ENCODE data around the gene INTS6L.
"Not testable (repeated sequence)": the region's sequence is repeated elsewhere in the genome, so short reads cannot be mapped to it uniquely, and the experiment has no call there.

Gene INTS6L

DNA sequence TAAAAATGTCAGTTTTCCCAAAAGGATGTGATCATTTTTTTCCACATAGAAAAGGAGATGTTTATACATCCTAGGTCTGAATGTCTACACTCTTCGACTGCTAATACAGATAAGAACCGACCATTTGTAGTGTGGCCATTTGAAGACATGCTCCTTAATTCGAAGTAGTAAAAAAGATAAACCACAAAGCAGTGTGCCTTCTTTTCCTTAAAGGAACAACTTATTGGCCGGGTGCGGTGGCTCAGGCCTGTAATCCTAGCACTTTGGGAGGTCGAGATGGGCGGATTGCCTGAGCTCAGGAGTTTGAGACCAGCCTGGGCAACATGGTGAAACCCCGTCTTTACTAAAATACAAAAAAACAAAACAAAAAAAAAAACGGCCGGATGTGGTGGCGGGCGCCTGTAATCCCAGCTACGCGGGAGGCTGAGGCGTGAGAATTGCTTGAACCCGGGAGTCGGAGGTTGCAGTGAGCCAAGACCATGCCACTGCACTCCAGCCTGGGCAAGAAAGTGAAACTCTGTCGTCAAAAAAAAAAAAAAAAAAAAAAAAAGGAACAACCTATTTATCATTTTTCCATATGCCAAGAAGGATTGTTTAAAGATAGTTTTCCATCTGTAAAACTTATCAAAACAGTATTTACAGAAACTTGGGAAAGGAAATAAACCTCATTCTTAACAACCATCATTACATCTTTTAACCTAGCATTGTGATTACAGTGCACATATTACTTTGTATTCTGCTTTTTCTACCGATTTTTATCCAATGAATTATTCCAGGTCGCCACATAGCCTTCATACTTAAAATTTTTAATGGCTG is 2.6 kb downstream of the INTS6L start:
- DNase-seq: no peak

DNA sequence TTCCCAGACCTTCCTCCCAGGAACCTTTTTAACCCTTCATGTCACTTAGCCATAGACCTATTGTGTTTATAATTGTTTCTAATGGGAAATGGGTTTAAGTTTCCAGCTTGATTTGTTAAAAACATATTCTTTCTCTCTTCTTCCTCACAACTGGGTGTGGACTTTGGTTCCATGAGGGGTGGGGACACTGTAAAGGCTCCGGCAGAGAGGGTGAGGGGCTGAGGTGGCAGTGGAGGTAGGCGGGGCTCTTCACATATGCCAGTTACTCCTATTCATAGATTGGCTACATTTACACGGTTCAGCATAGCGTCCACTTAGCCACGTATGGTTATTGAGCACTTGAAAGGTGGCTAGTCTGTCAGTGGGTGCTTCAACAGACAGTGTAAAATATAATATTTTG is 7.8 kb downstream of the INTS6L start:
- DNase-seq: no peak

DNA sequence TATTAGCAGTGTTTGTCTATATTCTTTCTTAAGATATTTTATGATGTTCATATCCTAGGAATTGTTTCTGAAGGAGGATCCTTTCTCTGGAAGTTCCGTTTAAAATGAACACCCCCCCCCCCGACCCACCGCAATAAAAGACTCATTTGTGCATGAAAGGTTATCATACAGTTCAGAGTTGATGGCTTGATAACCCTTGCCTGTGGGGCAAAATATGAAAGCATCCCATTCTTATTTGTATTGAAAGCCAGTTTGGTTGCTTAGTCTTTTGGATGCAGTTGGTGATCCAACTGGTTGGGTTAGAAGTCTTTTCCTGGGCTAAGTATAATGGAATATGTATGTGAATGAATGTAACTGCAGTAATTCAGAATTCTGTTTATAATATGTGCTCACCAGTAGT is 8.3 kb downstream of the INTS6L start:
- no peak for DNase-seq

DNA sequence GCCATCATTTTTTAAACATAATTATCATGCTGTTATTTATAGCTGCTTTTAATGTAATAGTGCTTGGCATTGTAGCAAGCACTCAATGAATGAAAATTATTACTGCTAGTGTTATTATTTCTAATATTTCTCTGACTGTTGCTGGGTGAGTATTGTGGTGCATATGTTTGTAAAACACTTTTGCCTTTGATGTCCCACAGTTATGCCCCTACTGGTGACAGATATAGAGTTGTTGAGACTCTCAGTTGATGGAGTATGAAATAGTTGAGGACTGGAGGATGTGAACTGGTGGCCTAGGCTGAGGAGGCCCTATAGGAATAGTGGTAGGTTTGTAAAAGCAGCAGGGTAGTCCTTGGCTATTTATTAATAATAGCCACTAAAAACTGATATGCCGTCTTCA is 9.6 kb downstream of the INTS6L start:
- DNase-seq: no peak

DNA sequence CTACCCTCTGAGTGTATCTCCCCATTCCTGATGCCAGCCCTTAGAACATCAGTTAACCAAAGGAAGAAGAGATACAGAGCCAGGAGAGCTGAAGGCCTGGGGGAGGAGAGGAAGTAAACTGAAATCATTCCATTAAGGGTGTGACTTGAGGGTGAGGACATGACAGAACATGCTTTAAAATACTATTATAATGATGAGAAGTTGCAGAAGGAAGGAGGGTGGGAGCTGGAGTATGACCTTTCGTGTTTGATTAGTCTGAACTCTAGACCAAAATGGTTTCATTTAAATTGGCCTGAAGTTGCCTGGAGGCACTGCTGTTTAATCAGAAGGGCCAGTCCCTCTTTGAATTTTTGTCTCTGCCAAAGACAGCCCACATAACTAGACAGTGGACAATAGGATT is 11.4 kb downstream of the INTS6L start:
- no peak for DNase-seq

DNA sequence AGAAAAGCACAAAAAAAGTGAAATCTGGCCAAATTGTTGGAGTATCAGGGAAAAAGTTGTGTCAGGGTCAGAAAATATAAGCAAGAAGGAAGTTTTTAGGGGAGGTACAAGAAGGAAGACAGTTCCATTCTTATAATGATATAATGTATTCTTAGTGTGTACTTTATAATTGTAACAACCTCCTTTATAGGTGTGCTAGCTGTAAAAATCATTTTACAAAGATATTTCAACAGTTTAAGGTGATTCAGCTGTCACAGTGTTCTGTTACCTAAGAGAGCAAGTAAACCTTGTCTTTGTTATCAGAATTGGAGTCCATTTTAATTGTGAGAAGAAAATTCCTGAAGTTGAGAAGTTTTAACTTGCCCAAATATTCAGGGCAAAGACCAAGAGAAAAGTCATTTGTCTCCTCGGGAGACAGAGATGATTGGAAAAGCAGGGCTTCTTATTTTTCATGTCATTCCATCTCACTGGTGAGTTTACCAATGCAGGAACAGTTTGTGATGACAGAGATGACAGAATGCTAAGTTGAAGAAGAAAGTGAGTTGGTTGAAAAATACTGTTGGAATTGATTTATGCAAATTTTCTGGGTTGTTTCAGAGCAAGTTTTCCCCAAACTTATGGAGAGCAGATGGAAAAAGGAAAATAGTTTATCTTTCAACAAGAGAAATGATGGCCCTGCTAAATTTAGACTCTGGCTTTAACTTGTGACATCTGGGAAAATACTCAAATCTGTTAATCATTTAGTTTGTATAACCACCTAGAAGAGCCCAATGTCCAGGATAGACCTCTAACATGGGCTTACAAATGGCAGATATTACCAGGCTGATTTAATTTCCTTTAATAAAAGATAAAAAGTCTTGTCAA is 14.8 kb downstream of the INTS6L start:
- no peak for DNase-seq

DNA sequence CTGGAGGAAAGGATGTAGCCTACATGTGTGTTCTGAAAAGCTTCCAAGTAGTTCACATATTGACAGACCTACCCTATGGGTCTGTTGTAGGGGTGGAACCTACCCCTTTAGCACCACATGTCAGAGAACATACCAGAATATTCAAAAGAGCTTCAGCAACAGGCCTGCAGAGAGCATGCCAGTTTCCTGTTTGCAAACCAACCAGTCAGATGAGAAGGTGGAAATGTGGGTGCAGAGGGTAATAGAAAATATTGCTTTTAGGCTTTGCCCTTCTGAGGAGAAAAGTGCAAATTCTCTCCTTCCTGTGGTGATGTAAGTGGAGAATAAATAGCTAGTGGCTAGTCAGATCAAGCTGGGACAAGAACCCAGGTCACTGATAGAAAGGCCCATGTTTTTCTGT is 16.4 kb downstream of the INTS6L start:
- no peak for DNase-seq

DNA sequence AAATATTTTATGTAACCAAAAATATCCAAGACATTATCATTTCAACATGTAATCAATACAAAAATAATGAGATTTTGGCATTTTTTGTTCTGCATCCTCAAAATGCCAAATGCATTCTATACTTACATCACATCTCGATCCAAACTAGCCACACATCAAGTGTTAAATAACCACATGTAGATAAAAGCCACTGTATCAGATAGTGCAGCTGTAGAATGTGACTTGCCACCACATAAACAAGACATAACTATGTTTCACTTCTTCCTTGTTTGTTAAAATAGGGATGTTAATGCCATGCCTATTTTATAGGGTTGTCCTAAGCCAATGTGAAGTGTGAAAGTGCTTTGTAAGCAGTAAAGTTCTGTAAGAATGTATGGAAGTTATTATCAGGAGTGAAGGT is 20.9 kb downstream of the INTS6L start:
- DNase-seq: no peak

DNA sequence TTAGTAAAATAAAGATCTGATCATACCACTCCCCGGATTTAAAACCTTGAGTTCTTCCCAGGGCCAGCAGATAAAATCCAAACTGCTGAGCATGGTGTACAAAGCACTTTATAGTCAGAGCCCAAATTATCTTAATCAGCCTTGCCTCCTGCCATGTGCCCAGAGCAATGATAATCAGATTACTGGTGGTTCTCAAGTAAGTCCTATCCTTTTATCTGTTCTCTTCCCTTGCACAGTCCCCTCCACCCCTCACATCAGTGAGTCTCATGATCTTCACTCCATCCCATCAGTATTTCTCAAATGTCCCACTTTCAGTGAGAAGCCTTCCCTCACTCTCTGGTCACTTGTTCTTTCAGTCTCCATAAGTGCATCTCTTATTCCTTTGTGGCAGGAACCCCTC is 22.7 kb downstream of the INTS6L start:
- DNase-seq: peak in 1 of 2 experiments; percentile 16

DNA sequence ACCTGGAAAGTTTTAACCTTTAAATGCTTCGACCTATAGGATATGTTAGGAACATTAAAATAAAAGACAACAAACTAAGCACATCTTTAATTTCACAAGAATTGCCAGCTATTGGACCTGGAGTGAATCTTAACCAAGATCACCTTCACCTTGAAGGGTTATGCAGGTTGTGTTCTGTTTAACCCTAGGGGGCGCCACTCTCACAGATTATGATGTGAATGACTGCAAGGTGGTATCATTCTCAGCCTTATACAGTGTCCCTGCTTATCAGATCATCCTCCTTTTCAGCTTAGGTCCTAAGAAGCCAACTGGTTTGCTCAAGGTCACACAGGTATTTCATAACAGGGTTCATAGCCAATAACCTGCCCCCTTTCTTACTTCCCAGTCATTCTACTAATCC is 23.5 kb downstream of the INTS6L start:
- no peak for DNase-seq

DNA sequence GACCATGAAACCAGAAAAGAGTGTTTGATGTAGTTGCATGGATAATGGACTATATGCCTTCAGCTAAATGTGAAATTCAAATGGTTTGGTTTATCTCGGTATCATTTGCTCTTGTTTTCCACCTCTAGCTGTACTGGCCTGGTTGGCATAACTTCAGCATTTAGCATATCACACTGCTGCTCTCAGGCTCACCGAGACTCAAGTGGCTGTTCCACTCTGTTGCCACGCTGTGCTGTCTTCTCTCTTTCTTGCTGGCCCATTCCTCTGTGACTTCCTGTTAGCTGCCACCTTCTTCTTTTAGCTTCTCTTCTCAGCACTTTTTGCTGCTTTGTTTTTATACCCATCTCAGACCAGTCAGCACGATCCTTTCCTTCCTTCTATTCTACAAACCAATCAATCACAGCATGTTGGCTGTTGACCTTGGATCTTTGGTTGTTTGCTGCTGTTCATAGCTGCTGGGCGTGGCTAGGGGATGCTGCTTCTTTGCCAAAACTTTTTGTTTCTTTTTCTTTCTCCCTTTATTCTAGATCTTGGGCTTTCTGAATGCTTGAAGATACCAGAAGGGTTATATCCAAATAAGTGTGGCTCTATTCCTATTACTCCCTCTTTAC is 24.0 kb downstream of the INTS6L start:
- no peak for DNase-seq

DNA sequence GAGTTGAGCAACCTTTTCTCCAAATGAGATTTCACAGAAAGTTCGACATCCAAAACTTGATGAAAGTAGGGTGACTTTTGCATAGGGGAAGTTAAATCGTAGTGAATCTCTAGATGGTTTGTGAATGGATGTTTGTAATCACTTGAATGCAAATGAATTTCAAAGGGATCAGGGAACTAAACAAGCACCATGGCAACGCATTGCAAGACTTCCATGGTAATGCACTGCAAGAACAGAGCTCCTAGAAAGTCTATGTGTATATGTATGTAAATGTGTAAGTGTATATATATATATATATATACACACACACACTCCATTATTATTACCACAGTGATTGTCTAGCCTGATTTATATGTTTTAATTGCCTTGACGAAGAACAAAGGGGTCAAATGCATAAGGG is 27.3 kb downstream of the INTS6L start:
- DNase-seq: no peak

DNA sequence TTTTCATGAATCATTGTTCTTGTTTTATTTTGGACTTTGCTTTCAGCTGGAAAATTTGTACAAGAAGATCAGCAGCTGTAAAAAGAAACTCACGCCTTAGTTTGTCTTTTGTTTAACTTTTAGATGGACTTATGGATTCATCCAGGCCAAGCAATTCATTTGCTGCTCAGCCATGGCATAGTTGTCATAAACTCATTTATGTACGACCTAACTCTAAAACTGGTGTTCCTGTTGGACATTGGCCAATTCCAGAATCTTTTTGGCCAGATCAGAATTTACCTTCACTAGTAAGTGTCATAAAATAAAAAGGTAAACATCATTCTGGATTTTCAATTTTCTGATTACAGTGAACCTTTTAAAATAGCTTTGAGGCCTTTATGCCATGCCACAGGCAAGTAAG is 29.1 kb downstream of the INTS6L start:
- no peak for DNase-seq

DNA sequence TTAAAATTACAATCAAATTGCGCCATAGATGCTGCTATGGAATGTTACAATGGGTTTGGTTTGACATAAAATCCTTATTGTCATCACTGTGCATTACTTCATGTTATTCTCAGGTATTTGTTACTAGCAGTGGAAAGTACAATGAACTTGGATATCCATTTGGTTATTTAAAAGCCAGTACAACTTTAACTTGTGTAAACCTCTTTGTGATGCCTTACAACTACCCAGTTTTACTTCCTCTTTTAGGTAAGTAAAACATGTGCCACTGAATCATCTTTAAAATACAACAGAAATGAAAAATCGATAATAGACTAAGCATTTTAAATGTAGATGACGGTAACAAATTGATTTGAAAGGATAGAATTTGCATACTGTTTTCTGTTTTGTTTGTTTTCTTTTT is 35.6 kb downstream of the INTS6L start:
- no peak for DNase-seq

DNA sequence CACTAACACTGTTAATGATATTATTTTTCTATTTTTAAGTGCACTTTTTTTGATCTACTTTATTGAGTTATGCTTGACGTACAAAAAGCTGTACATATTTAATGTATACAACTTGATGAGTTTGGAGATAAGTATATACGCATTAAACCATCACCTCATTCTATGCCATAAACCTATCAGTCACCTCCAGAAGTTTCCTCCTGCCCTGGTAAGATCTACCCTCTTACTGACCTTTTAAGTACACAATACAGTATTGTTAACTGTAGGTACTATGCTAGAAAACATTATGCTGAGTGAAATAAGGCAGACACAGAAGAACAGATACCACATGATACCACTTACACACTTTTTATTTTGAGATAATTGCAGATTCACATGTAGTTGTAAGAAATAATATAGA is 36.9 kb downstream of the INTS6L start:
- no peak for DNase-seq

DNA sequence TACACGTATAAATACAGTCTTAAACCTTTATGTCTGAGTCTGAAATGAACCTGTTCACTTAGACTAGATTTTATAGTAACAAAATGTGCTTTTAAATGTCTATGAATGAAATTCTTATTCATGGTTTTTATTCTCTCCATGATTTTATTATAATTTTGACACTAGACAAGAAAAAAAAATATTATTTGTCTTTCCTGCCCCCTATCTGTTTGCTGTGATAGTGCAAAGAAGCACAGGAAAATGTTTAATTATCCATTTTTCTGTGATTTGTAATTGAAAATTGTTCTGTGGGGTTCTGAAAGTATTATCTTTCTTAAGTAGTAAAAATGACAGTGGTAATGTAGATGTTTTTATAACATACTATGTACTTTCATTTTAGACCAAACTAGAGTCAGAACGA is 52.0 kb downstream of the INTS6L start:
- DNase-seq: no peak

DNA sequence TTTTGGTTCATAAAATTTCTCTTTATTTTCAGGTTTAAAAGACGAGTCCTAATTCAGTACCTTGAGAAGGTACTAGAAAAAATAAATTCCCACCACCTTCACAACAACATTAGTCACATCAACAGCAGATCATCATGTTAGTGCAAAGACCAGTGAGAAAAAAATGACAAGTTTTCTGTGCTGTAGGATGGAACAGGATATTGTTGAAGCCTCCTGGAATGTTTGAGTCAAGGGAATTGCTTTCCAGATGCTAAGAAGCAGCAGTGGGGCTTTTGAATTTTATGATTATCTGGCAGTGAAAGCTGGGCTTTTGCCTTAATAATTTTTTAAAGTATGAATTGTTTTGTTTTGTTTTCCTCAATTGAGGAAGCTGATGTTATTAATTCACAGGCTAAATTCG is 61.0 kb downstream of the INTS6L start:
- no peak for DNase-seq

DNA sequence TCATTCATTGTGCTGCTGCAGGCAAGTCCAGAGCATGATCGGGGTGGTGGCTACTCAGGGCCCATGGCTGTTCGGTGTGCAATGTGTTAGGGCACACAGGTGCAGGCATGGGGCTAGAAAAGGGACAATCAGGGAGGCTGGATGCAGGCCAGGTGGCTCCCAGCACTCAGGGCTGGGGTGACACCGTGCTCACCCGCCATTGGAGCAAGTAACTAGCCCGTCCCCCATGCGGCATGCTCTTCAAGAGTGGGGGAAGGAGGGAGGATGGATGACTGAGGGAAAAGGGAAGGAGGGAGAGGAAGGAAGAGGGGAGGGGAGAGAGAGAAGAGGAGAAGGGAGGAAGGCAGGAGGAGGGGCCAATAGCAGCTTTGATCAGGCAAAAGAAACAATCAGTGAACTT is 64.7 kb downstream of the INTS6L start:
- DNase-seq: no peak

DNA sequence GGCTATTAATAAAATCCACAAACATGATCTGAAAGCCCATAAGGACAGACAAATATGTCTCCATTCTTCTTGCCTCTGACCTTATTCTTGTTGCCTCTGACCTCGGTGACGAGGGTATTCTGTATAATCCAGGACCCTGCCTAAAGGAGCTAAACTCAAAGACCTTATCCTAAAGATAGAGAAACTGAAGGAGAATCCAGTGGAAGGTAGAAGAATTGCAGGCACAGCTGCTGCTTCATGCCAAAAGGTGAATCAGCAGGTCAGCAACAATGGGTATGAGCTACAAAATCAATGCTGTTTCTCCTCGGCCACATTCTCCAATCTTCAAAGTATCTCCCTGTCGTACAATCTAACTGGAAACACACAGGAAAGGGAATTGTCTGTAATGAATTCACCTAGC is 71.4 kb downstream of the INTS6L start:
- DNase-seq: no peak

DNA sequence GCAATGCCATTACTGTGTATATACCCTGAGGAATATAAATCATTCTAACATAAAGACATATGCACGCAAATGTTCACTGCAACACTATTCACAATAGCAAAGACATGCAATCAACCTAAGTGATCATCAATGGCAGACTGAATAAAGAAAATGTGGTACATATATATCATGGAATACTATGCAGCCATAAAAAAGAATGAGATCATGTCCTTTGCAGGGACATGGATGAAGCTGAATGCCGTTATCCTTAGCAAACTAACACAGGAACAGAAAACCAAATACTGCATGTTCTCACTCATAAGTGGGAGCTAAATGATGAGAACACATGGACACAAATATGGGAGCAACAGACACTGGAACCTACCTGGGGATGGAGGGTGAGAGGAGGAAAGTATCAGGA is 73.6 kb downstream of the INTS6L start:
- not testable (repeated sequence) for DNase-seq

DNA sequence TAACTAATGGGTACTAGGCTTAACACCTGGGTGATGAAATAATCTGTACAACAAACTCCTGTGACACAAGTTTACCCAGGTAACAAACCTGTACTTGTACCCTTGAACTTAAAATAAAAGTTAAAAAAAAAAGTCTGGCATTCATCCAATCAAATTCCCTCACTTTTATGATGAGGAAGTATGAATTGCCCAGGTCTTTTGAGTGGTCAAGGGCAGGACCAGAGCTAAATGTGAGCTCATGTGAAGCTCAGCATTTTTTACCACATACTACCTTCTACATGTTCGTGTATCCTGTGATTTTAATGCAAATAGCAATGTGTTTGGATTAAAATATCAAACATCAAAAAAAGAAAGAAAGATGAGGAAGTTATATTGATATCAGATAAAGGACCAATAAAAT is 74.0 kb downstream of the INTS6L start:
- DNase-seq: not testable (repeated sequence)

DNA sequence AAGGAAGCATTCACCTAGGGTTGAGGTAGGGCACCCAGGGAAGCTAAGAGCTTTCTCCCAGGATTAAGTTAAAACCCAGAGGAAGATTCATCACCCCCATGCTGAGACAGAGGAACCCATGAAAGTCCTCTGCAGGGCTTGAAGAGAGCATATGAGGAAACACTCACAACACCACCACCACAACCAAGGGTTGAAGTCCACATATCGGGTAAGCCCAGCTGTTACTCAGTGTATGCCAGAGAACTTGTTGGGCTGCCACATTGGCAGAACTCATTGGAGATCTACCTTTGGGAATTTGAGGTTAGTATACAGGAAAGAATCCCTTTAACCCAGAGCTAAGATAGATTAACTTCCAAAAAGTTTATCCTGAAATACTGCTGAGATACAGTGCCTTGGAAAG is 75.1 kb downstream of the INTS6L start:
- no peak for DNase-seq

DNA sequence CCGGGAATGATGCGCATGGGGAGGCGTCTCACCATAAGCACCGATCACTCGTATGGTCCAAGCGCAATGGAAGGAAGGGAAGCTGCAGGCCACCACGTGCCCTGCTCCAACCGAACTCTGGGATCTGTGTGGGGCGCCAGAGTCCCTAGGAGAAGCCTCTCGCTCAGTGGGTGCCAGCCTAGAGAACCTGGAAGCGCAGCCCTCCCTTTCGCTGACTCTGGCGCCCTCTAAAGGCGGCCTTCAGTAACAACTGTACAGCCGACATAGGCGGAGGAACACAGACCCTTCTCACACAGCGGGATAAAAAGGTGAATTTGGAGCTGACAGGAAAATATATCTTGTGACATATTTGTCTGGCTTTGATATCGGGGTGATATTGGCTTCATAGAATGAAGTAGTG is 76.0 kb downstream of the INTS6L start:
- peak; percentile 37 to 59 for DNase-seq

DNA sequence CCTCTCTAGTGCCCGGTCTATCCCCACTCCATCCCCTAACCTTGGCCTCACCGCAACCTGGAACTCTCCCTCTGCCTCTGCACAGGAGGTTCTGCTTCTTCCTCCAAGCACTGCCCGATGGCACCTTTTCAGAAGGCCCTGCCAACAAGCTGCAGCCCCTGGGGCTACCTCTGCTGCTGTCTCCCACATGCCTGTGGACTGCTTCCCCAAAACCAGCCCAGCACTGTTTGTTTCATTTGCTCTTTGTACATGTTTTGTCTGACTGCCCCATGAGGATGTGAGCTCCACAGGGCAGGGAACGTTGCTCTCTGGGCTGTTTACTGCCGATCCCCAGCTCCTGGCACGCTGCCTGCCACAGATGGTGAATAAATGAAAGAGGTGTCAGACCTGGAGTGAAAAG is 85.4 kb downstream of the INTS6L start:
- peak in 1 of 2 experiments; percentile 24 for DNase-seq

Data from NCI-H524 (cell line).